ENCODE results near the gene ASXL1. TPM values are rescaled to one million over a fixed set of nuclear protein-coding genes. Genes with fewer than 3 reads are reported as not detected.

Gene ASXL1
- polyA plus RNA-seq, 3 donors = 1.8 to 47.1 (median 2.8) TPM

DNA sequence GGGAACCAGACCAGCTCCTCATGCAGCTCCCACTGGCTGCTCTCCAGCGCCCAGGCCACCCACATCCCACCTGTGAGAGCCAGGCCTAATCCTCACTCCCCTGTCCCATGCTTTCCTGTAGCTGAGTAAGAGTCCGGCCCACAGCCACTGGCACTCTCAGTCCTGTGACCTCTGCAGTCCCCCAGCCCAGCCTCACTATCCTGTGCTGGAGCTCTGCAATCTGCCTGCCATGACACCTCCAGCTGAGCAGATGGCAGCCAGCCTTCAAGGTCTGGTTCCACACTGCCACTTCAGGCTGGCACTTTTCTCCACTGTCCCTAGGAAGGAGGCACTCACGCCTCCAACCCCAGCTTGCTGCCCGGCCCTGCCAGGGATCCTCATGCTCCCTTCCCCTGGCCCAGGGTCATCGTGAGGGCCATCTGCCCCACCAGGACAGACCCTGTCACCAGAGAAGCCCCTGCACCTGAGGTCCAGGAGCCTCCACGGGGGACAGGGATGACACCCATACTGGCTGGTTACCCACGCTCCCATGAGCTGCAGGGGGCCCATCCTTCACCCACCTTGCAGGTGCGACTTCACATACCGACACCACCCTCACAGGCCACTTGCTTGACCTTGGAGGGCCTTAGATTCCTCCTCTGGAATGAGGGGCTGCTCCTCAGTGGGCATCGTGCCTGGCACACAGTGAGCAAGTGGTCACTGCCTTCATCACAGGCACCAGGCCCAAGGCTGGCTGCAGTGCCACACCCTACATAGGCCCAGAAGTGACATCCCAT lies 100.1 kb downstream of the ASXL1 start:
- WGBS (ENCODE audit: insufficient coverage) = 94% methylated on average over 9 of the region's 10 CpGs
- Mint-ChIP-seq H3K4me3 (no peak overlapping the region), H3K27me3 (ENCODE audit: low read depth in 3 of 3) (peaks cover 0 to 3% (median 0%) of the 10 kb centered on the region in 3 donors), H3K27ac (peak overlapping the region in 2 of 7 donors; percentile 45 to 75), H3K9me3 (no peaks in the 10 kb centered on the region), H3K36me3 (peaks cover 27 to 28% of the 10 kb centered on the region in 2 donors), H3K4me1 (peaks cover 12% of the 10 kb centered on the region)
- Histone ChIP-seq H3K79me2 (ENCODE audit: insufficient read depth, low read length) (no peaks in the 10 kb centered on the region), H4K20me1 (ENCODE audit: insufficient read depth, low read length) (peaks cover 50% of the 10 kb centered on the region), H3K27me3 (ENCODE audit: control insufficient read depth in 2 of 2, insufficient read depth in 2 of 2, low read length in 2 of 2) (no peaks in the 10 kb centered on the region), H3K4me3 (replicated peaks in 1 of 3; ENCODE audit: low read depth in 2 of 3, low read length in 3 of 3) (no peak overlapping the region), H3K27ac (ENCODE audit: low read depth in 1 of 2, low read length in 2 of 2) (no peak overlapping the region), H3K4me2 (replicated peaks; ENCODE audit: extremely low read depth, low read length, poor library complexity, severe bottlenecking) (no peak overlapping the region), H3K4me1 (ENCODE audit: control insufficient read depth in 1 of 2, insufficient read depth in 2 of 2, low read length in 2 of 2) (peaks cover 10 to 17% of the 10 kb centered on the region in 2 donors), H3K9ac (ENCODE audit: insufficient read depth, low read length, poor library complexity, severe bottlenecking) (no peak overlapping the region), H3K9me3 (replicated peaks in 1 of 2; ENCODE audit: control insufficient read depth in 1 of 2, insufficient read depth in 1 of 2, low read length in 2 of 2) (no peaks in the 10 kb centered on the region), H3K36me3 (replicated peaks in 1 of 2; ENCODE audit: control insufficient read depth in 1 of 2, insufficient read depth in 2 of 2, low read length in 2 of 2) (peaks cover 24 to 37% of the 10 kb centered on the region in 2 donors), H2AFZ (ENCODE audit: insufficient read depth, low read depth, low read length, poor library complexity, severe bottlenecking) (no peak overlapping the region)
- intact Hi-C loops (cut with micrococcal nuclease) = no loop called here
- no peak for TF ChIP-seq CTCF (IDR thresholded peaks at IDR 0.05)
- DNase-seq = no peak

DNA sequence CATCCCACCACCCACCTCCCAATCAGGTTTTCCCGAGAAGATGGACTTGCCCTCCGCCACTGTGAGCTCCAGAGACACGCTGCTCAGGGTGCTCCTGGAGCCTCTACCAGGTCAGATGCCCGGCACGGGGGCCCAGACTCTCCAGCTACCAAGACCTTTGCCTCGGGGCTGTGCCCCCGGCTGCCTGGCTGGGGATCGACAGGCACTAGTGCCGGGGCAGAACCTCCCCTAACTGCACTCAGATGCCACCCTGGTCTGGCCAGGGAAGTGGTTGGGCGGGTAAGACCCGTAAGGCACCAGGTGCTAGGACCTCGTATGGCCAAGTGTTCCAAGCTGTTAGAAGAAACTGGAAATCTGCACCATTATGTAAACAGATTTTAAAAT lies 100.7 kb downstream of the ASXL1 start:
- peaks cover 0 to 5% (median 0%) of the 10 kb centered on the region in 3 donors for H3K27me3 Mint-ChIP-seq (ENCODE audit: low read depth in 3 of 3)
- no peak overlapping the region for H2AFZ ChIP-seq (ENCODE audit: insufficient read depth, low read depth, low read length, poor library complexity, severe bottlenecking)
- H3K9me3 ChIP-seq (replicated peaks in 1 of 2; ENCODE audit: control insufficient read depth in 1 of 2, insufficient read depth in 1 of 2, low read length in 2 of 2) = no peaks in the 10 kb centered on the region
- peaks cover 1% of the 10 kb centered on the region for H3K79me2 ChIP-seq (ENCODE audit: insufficient read depth, low read length)
- peaks cover 52% of the 10 kb centered on the region for H4K20me1 ChIP-seq (ENCODE audit: insufficient read depth, low read length)
- peaks cover 12% of the 10 kb centered on the region for H3K4me1 Mint-ChIP-seq
- no peak for TF ChIP-seq CTCF (IDR thresholded peaks at IDR 0.05)
- DNase-seq = no peak
- WGBS (ENCODE audit: insufficient coverage) = 93% methylated on average over 9 of the region's 12 CpGs
- H3K36me3 ChIP-seq (replicated peaks in 1 of 2; ENCODE audit: control insufficient read depth in 1 of 2, insufficient read depth in 2 of 2, low read length in 2 of 2) = peaks cover 20 to 31% of the 10 kb centered on the region in 2 donors
- no peaks in the 10 kb centered on the region for H3K27me3 ChIP-seq (ENCODE audit: control insufficient read depth in 2 of 2, insufficient read depth in 2 of 2, low read length in 2 of 2)
- H3K4me3 Mint-ChIP-seq = no peak overlapping the region
- intact Hi-C loops (cut with micrococcal nuclease) = no loop called here
- H3K36me3 Mint-ChIP-seq = peaks cover 24 to 25% of the 10 kb centered on the region in 2 donors
- no peak overlapping the region for H3K4me3 ChIP-seq (replicated peaks in 1 of 3; ENCODE audit: low read depth in 2 of 3, low read length in 3 of 3)
- H3K27ac Mint-ChIP-seq = no peak overlapping the region
- H3K9me3 Mint-ChIP-seq = no peaks in the 10 kb centered on the region
- no peak overlapping the region for H3K4me2 ChIP-seq (replicated peaks; ENCODE audit: extremely low read depth, low read length, poor library complexity, severe bottlenecking)
- no peak overlapping the region for H3K9ac ChIP-seq (ENCODE audit: insufficient read depth, low read length, poor library complexity, severe bottlenecking)
- H3K27ac ChIP-seq (ENCODE audit: low read depth in 1 of 2, low read length in 2 of 2) = no peak overlapping the region
- H3K4me1 ChIP-seq (ENCODE audit: control insufficient read depth in 1 of 2, insufficient read depth in 2 of 2, low read length in 2 of 2) = peaks cover 10 to 17% of the 10 kb centered on the region in 2 donors
